NCI-H2171 treated with DMSO at 0.1 percent for 48 hours (cell line): Measurements from ENCODE around the gene EDN1.

Source experiments
- DNase-seq: peaks from one replicate; lab custom pipeline; 2025; lab: John Stamatoyannopoulos, UW

EDN1 gene

DNA sequence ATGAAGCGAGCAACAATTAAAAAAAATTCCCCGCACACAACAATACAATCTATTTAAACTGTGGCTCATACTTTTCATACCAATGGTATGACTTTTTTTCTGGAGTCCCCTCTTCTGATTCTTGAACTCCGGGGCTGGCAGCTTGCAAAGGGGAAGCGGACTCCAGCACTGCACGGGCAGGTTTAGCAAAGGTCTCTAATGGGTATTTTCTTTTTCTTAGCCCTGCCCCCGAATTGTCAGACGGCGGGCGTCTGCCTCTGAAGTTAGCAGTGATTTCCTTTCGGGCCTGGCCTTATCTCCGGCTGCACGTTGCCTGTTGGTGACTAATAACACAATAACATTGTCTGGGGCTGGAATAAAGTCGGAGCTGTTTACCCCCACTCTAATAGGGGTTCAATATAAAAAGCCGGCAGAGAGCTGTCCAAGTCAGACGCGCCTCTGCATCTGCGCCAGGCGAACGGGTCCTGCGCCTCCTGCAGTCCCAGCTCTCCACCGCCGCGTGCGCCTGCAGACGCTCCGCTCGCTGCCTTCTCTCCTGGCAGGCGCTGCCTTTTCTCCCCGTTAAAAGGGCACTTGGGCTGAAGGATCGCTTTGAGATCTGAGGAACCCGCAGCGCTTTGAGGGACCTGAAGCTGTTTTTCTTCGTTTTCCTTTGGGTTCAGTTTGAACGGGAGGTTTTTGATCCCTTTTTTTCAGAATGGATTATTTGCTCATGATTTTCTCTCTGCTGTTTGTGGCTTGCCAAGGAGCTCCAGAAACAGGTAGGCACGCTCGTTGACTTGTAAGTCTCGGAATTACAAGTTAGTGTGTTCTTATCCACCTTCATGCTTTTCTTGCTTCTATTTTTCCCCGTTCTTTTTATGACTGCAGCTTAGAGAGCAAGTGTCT is at the start of gene EDN1:
Gene EDN1 (plus strand): TSS at position 429 of the 888 bp plus-strand sequence. CDS start 269 bp downstream, at position 698.
- DNase-seq, result peak; percentile 10

DNA sequence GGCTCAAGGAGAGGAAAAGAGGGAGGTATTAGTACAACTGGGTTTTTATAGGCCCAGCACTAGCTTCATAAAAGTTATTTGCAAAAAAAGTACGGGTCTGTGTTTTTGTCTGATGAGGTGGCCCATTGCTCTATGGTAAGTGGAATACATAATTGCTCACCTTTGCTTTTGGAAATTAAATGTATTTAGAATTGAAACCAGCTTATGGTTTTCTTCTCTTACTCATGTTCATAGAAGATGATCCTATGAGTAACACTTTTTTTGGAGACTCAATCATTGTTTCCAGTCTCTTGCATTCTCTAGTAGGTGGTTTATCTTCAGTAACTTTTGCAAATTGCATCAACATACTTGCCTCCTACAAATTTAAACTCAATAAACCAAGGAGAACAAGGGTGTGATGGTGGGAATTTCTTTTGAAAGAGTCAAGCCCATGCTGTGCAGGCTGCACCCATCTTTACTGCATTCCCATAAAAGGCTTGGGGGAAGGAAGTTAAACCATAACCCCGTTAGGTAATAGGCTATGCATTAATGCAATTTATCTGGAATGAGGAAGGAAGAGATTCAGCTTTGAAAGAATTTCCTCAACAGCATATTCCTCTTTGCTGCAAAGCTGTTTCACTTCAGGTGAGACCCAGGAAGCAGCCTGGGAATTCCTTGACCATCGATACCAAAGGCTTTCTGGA is 48.5 kb upstream of the EDN1 start:
- no peak for DNase-seq

DNA sequence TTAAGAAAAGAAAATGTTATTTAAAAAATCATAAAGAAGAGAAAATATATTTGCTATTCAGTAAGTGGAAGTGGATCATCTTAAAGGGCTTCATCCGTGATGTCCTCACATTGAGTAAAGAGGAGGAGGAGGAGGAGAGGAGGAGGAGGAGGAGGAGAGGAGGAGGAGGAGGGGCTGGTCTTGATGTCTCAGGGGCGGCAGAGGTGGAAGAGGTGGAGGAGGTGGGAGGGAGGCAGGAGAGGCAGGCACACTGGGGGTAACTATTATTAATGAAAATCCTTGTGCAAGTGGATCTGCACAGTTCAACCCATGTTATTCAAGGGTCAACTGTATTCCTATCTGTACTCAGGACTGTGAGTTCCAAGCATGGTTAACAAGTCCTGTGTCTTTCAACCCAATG is 47.0 kb upstream of the EDN1 start:
- no peak for DNase-seq

DNA sequence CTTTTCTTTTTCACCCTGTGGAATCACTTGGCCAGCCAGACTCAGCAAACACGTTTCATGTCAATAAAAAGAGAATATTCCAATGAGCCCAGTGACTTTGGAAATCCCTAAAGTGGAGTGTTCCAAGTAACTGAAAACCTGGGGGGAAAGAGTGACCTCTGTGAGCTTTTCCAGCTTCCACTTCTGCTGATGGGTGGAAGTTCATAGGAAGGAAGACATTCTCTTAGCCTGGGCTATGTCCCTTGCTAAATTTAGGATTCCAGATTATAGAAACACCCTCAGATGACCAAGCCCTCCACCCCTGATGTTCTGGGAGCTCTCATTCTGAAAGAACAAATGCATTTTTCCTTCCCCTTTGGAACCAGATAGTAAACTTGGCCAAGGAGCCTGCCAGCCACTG is 44.8 kb upstream of the EDN1 start:
- no peak for DNase-seq

- no peak for DNase-seq
These were observed 44.1 kb upstream of the EDN1 start for GRCh38 chr6:12245763-12246718.

GRCh38 chr6:12246900-12247299 is 43.3 kb upstream of the EDN1 start:
- no peak for DNase-seq

GRCh38 chr6:12249541-12250382 is 40.4 kb upstream of the EDN1 start:
- DNase-seq, result no peak

DNA sequence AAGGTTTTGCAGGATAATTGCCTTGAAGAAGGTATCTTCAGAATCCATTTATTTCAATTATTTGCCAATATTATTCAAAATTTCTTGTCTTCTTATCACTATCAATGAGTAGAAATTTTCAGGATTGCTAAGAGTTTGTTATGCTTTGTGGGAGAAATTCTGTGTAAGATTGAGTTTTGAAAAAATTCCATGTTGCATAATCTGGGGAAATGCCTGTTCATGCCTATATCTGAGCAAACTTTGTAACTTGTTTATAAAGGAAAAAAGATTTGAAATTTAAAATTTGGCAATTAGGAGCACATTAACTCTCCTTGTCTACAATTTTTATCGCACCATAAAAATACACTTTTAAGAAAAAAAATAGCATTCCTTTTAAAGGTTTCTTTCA is 39.8 kb upstream of the EDN1 start:
- no peak for DNase-seq

- DNase-seq, result no peak
These were observed 36.0 kb upstream of the EDN1 start for GRCh38 chr6:12254210-12254609.

DNA sequence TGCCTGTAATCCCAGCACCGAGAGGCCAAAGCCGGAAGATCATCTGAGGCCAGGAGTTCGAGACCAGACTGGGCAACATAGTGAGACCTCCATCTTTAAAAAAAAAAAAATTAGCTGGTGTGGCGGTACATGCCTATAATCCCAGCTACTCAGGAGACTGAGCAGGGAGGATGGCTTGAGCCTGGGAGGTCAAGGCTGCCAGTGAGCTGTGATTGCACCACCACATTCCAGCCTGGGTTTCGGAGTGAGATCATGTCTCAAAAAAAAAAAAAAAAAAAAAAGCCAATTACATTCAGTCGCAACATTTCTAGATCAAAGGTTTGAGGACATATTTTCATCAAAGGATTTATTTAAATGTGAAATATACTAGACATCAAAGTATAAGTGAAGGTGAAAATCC is 32.0 kb upstream of the EDN1 start:
- DNase-seq, result no peak

DNA sequence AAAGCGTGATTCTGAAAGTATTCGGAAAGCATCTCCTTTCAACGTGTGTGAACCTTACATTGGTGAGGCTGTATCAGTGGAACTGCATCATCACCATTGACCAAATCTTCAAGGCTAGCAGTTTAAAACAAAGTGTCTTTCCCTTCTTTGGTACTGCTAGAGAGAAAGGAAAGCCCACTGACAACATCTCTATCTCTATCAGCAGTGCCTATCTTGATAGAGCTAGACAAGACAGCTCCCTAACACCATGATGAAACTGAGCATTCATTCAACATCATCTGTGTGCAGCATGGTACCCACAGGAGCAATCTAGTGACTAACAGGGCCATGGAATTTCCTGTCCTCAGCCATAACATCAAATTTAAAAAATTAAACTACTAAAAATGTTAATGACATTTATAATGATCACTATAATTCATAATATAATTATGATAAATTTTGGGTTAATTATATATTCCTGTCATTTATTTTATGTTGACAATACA is 31.5 kb upstream of the EDN1 start:
- no peak for DNase-seq

- DNase-seq, result no peak
These were observed 29.6 kb upstream of the EDN1 start for GRCh38 chr6:12260458-12261093.

DNA sequence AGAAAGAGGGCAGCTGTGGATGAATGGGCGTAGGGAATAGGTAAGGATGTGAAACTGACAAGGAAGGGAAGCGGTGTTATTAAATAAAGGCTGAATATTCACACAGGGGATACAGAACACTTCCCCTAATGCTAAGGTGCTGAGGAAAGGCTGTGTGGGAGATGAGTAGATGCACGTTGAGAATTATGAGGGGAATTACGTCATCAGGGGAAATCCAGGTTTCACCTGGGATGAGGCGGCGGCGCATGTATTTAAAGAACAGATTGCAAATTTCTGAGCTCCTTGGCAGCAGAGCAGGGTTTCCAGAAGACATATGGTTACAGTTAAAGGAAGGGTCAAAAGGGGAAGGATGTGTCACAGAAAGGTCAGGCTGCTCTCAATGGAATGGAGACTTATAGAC is 28.7 kb upstream of the EDN1 start:
- no peak for DNase-seq

DNA sequence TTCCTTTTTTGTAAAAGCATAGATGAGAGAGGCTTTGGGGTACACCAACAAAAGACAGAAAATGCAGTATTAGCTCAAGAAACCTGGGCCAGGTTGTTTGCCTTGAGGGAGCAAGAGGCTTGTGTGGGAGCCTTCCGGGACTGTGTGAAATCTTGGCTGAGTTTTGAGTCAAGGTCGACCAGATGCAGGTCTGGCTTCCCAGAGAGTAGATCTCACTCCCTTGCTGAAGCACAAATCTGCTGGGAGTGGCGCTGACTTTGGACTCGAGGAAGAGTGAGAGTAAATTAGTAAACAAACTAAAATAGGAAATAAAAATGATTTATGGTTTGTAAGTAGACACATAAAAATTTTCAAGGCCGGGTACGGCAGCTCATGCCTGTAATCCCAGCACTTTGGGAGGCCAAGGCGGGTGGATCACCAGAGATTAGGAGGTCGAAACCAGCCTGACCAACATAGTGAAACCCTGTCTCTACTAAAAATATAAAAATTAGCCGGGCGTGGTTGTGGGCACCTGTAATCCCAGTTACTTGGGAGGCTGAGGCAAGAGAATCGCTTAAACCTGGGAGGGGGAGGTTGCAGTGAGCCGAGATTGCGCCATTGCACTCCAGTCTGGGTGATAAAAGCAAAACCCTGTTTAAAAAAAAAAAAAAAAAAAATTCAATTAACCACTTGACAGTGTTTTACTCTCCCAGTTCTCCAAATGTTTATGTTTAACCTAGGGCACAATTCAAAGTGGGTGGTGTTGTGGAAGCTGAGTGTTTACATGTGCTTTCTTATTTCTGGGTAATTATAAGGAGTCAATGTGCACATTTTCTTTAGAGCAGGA is 27.7 kb upstream of the EDN1 start:
- DNase-seq, result no peak

DNA sequence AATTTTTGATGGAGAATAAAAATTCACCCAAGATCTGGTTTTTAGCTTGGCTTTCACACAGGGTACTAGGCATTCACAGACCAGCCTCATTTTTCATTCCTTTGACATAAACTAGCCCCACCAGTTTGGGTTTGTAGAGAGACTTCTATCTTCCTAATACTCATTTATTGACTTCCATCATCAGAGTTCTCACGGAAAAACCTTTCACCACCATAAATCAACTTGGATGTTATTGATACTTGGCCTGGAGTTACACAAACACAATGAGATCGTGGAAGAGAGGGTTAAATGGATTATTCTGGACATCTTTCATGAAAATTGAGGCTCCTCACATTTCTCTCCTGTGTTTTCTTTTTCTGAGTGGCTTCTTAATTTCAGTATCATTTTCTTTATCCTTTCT is 26.8 kb upstream of the EDN1 start:
- DNase-seq, result no peak

DNA sequence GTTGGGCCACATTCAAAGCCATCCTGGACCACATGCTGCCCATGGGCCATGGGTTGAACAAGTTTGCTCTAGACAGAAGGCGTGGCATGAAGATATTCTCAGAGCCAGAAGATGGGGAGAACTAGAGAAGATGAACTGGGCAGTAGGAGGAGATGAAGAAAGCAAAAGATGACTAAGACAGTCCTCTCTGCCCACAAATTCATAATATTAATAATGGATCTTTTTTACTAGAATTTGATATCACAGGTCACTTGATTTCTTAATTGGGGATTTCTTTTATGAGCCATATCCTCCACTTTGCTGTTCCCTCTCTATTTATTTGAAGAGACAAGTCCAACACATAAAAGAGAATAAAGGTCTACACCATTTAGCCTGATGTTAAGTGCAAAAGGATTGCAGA is 25.5 kb upstream of the EDN1 start:
- DNase-seq, result no peak

- DNase-seq, result no peak
These were observed 24.9 kb upstream of the EDN1 start for GRCh38 chr6:12265296-12265695.

GRCh38 chr6:12265791-12266190 is 24.4 kb upstream of the EDN1 start:
- no peak for DNase-seq

- no peak for DNase-seq
These were observed 23.6 kb upstream of the EDN1 start for GRCh38 chr6:12266571-12266970.

GRCh38 chr6:12269110-12269509 is 21.1 kb upstream of the EDN1 start:
- DNase-seq, result no peak
